Endometrial microvascular endothelial cells (primary cell): Measurements from ENCODE around the gene HEMGN. TPM values are rescaled to one million over a fixed set of nuclear protein-coding genes. Genes with fewer than 3 reads are reported as not detected.

Experiments used
- in situ Hi-C: cut with HindIII; loops from 2 replicates; pipeline ENCODE4 v1.10.0; 2017; ENCODE audit warnings: low sequenced_read_pairs, low pct_unique_long_range_greater_than_20kb; ENCODE audit errors: inconsistent ontology term
- total RNA-seq: library from RNA; depleted of rRNA; stranded (reverse); fragments of >200 nt; gene quantifications from one replicate; pipeline ENCODE4 v1.2.3, GENCODE V29; 2015; ENCODE audit errors: inconsistent ontology term

The HEMGN gene
- total RNA-seq, 1 donor from 2014 or later = not detected

DNA sequence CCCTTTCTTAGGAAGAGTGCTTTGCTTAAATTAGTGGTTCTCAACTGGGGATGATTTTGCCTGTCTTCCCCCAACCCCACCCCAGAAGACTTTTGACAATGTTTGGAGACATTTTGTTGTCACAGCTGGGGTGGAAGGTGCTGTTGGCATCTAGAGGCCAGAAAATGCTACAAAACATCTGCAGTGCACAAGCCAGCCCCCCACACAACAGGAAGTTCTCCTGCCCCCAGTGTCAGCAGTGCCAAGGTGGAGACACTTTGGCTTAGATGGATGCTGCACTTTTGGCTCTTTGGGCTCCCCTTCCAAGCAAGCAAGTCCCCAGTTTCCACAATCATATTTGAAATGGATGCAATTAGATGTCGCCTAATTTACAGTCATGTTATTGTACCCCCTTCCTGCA lies 2.7 kb downstream of the HEMGN start:
- in situ Hi-C loops = no loop called here

DNA sequence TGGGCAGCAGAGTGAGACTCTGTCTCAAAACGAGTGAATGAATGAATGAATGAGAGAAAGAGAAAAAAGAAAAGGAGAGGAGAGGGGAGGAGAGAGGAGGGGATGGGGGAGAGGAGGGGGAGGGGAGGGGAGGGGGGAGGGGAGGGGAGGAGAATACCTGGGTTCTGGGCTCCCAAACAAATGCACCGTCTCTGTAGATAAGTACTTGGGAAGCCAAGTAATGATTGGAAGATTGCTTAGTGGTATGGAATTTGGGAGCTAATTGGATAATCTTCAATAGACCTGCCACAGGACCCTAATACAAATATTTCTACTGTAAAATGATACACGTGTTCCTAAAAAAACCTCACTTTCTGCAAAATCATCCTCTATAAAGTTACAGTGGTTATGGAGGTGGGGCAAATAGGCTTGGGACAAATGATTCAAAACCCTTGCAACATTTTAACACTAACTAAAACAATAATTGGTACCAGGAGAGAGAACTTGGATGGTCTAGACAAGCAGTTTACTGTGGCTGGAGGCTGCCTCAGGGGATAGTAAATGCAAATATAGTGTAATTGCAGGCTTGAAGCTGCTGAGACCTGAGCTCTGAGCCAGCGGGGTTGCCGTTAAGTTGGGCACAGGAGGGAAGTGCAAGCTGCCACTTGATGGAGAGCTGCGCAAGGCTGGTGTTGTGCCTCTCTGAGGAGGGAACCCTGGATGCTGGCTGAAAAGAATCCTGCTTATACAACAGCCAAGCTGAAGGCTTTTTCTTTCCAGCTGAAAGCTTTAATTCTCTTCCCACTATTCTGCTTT lies 3.5 kb downstream of the HEMGN start:
- in situ Hi-C loops = no loop called here

DNA sequence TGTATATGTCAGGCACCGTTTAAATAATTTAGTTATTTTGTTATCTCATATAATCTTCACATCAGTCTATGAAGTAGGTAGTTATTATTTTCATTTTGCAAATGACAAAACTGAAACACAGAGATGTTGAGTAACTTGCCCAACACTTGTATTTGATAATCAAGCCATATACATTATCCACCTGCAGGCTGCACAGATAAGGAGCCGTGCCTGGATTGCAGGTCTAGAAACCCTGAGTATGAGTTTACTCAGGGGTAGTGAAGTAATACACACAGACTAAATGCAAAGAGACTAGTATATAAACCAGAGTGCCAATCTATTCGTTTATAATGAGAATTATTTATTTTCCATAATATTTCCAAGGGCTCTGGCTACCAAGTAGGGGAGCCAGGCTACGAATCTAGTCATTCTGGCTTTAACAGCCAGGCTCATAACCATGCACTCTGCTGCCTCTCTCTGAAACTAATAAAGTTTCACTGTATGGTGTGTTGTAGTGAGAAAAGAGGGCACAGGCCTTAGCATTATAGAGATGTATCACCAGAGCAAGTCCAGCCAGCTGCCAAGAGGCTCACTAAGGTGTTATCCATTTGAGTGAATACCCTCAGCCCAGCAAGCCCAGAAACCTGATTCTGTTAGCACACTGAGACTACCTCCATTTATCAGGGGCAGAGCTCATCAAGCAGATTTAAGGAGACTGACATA lies 4.5 kb downstream of the HEMGN start:
- in situ Hi-C loops = no loop called here

DNA sequence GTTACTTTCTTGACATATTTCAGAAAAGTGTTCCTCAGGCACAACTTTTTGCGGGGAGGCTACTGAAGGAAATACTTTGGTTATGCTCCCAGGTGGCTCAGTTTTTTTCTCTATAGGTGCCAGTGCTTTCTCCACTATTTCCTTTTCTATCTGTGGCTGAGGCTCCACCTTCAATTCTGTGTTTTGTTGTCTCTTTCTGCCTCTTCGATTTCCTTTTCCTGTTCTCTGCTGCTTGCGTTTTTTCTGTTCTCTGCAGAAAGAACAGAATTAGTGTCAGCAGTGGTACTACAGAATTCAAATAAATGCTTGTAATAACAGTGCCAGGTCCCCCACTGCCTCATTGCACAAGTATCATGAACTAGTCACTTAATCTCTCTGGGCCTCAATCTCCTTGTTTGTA lies 7.0 kb downstream of the HEMGN start:
- in situ Hi-C loops = no loop called here

DNA sequence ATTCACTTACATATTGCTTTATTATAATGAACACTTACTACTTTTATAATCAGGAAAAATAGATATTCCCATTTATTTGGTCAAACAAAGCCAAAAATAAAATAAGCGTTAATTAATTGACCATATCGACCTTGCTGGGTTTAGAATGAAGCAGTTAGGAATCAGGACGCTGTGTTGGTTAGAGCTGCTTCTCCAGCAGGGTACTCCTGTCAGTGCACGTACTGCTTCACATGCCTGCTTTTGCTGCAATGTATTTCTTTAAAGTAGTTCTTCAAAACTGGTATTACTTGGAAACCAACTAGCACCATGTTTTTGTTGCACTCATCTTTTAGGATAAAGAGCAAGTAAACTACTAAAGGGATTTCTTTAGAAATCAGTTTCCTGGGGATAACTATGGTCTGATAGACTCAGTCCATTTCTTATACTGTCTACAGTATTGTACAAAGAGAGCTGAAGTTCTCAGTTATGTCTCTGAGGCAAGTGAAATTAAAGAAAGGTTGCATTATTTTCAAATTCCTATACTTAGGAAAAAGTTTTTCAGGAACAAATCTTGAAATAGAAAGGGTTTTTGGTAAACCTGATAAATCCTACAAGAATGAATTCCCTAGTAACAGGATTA lies 8.9 kb downstream of the HEMGN start:
- in situ Hi-C loops = no loop called here

DNA sequence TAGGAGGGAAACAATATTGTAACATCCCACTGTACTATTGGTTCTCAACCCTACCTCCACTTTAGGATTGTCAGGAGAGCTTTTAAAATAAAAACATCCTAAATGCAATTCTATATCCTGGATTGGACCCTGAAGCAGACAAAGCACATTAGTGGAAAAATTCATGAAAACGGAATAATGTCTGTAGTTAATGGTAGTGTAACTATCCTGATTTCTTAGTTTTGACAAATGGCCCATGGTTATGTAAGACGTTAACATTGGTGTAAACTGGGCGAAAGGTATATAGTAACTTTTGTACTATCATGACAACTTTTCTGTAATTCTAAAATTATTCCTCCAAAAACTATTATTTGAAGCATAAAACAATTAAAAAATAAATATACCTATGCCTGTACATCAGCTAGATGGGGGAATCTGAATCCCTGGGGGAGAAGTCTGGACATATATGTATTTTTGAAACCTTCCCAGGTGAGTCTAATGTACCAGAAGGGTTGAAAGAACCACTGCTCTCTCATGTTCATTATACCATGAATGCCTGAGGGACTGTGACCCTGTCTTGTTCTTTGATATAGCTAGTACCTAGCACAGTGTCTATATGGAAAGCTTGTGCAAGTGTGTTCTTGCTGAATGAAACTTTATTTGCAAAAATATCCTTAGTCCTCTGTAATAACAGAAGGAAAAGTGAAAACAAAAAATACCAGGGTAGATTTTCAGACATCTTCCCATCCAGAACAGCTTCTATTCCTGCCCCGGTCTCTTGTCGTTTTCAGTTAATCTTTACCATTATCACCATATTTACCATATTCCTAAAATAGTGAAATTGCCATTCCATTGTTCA lies 12.3 kb downstream of the HEMGN start:
- in situ Hi-C loops = no loop called here

DNA sequence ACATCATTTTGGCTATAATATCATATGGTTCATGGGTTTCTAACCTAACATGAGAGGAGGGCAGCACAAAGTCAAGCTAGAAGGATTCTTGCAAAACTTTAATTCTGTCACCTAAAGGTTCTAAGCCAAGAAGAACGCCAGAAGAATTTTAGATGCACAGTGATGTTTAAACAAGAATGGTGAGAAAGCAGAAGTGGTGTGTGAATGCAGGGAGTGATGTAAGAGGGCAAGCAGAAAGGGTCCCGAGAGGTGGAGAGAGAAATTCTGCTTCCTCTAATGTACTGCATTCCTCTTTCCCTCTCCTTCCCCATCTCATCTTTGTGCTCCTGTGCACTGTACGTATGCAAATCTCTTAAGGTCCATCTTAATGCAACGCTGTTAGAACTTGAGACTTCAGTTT lies 13.6 kb downstream of the HEMGN start:
- in situ Hi-C loops = no loop called here

DNA sequence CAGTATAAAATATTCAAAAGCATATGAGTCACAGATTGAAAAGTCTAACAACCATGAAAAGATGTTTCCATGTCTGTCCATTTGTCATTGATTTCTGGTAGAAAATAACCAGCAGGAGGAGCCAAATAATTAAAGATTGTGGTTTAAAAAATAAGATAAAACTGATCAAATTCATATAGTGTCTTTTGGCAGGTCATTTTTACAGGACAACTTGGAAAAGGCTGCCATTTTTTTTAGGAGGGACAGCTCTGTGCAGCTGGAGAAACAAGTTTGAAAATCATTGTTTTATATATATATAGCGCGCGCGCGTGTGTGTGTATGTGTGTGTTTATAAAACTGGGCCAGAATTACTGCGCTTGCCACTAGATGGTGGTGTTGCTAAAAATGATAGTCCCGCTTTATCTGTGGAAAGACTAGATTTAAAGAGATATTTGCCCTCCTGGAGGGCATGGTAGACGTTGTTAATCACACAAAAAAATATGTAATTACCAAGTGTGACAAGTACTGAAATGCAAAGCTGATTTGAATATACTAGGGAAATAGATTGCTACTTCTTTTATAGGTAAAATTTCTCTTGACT lies 14.4 kb downstream of the HEMGN start:
- in situ Hi-C loops = no loop called here

DNA sequence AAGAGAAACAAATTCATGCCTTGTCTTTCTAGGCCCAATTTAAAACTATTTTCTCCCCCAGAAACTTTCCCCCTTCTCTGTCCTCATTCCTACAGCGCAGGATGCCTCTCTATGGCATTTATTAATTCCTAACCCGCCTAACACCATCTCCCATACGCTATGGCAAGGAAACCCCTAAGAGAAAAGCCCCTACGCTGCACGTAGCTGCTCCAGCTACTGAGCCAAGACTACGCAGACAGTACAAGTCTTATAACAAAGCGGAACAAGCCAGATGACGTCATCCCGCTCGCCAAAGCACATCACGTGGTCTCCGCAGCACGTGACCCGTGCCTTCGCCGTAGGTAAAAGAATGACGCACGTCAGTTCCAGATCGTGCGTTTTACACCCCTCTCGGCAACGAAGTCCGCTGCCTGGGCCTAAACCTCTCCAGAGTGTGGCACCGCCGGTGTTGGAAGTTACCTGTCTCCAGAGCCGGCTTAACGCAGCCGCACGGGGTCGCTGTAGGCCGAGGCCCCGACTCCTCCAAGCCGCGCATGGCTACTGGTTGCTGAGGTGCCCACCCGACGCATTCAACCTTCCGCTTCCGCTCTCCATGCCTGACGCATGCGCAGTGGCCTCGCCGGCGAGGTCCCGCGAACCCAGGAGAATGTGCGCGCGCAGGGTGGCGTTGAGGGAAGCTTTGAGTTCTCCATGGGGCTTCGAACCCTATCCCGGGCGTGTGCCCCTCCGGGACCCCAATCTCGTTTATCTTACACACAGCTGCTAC lies 15.8 kb downstream of the HEMGN start, which contains the start of gene TRMO:
TRMO (minus strand) TSS at position 542 of the 766 bp plus-strand sequence; CDS start at position 535, 7 bp downstream.
- in situ Hi-C loops = no loop called here

DNA sequence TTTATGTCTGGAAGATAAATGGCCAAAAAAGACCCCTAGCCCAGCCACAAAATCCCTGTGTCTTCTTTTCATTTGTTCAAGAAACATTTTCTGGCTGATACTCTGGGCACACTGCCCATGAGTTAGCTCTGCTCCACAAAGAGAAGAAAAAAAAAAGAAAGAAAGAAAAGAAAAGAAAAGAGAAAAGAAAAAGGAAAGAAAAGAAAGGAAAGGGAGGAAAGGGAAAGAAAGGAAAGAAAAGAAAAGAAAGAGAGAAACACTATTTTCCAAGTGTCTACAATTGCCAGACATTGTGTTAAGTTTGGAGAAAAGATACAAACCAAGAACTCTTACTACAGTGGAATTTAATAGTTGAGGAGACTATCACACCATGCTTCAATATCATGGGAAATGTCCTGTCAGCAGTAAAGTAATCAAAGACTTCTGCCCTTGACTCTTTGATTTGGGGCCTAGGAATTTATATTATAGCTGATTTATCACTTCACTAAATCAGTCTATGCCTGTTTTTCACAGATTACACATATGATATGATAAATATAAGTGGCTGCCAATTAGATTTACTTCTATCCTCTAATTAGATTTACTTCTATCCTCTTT lies 18.7 kb downstream of the HEMGN start:
- in situ Hi-C loops = no loop called here

DNA sequence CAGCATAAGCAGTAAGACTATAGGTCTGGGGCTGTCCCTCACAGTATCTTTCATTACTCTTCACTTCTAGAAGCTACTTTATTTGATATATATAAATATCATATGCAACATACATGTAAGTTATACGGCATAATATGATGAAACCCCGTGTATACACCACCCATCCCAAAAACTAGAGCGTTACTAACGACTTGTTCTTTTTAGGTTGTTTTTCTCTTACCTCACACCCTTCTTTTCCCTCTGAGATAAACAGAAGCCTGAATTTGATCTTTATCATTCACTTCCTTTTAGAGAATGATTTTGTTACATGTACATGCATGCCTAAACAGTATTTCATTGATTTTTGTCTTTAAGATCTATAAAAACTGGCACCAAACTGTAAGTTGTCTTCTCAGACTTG lies 19.4 kb downstream of the HEMGN start:
- in situ Hi-C loops = no loop called here

DNA sequence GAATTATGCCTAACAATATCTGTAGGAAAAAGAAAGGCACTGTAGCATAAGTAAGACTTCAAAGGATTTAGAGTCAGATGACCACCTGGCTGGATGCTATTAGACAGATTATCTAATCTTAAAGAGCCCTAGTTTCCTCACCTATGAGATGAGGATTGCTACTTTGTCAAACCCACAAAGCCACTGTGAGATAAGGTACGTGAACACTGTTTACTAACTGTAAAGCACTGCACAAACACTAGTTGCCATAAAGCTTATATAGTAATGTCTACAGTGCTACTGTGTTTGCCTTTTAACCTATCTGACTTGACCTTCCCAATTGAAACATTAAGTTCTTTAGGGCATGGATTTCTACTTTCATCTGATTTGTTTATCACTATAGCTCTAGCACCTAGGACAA lies 26.0 kb downstream of the HEMGN start:
- in situ Hi-C loops = no loop called here

DNA sequence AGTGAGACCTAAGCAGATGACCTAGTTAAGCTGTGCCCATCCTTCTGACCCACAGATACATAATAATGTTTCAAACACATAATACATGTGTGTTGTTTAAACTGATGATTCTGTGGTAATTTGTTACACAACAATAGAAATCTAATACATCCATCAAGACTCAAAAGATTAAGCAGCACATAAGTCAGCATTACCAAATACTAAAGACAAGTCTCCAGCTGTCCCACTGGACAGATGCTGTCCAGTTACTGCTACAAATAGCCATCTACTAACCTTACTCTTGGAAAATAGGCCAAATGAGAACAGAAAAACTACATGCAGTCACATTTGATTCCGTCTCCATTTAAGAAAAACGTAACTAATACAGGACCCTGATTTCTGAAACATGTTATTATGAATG lies 26.4 kb downstream of the HEMGN start:
- in situ Hi-C loops = no loop called here

DNA sequence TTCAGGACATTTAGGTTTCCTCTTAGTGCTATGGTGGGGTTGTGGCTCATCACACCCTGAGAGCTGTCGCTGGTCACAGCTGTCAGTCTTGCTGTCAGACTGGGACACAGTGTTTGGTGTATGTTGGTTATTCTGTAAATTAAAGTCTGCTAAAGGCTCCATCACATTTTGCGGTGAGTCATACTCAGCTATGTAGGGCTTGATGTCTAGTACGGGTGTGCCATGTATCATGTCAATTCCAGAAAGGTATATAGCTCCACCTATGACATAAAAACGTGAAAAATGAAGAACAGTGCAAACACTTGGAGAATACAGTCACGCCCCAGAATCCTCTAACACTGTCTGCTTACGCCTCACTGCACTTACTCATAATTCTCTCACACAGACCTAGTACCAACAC lies 27.6 kb downstream of the HEMGN start:
- in situ Hi-C loops = no loop called here

DNA sequence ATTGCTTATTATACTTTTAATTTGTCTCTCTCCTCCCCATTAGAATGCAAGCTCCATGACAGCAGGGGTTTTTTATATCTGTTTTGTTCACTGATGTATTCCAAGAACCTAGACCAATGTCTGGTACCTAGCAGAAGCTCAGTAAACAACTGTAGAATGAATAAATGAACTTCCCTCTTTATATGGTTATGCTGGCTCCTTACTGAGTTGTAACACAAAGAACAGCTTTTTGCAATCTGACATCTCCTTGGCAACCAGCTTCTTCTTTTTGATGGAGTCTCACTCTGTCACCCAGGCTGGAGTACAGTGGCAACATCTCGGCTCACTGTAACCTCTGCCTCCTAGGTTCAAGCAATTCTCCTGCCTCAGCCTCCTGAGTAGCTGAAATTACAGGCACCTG lies 29.3 kb downstream of the HEMGN start:
- in situ Hi-C loops = no loop called here

DNA sequence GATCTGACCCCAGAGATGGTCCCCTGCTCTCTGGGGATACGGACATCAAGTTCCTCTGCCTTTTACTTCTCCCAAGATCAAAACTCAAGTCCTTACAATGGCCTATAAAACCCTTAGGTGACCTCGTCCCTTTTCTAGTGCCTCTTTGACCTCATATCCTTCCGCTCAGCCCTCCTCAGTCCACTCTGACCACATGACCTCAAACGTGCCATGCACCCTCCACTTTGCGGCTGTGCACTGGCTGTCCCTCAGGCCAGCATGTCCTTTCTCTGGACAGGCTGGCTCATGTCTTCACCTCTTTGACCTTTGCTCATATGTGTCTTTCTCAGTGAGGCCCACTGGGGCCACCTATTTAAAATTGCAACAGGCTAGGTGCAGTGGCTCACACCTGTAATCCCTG lies 30.3 kb downstream of the HEMGN start:
- in situ Hi-C loops = no loop called here

DNA sequence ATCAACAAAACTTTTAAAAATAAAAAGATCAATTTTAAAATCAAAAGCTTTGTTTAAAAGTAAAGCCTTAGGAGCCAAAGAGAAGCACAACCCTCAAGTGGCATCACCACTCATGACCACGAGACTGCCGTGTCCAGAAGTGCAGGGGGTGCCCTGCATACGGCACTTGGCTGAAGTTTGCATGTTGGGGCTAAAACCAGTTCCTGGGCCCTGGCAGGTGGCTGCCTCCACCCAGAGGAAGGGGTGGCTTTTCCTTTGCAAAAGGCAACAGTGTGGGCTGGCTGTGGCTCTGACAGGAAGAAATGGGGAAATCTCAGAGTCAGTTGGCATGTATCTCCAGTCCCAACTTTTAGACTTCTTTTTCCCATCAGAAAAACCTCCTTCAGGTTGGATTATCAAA lies 30.9 kb downstream of the HEMGN start:
- in situ Hi-C loops = no loop called here
